Heart right ventricle (tissue), 16 donors: ENCODE results near the gene FOXJ3. TPM values are rescaled to one million over a fixed set of nuclear protein-coding genes. Genes with fewer than 3 reads are reported as not detected.

ENCODE experiments used
- ATAC-seq, 8 donors: fragments of 200-7000 bp; cut with Tn5 transposase; one replicate each; pipeline ENCODE4 v1.9.1; 2020; ENCODE audit warnings: mild to moderate bottlenecking in 8 of 8, moderate library complexity in 8 of 8, moderate number of reproducible peaks in 1 of 8
- DNase-seq, 2 donors: peaks; one replicate each; pipeline ENCODE4 v3.0.0-alpha.2; 2020
- H3K27ac ChIP-seq, 10 donors: fragments of 200-600 bp; sonication (generic) in 2 of 10; one replicate each; pipeline versions ENCODE4 v1.5.0 to v1.8.0; 2020 to 2022; ENCODE audit warnings: mild to moderate bottlenecking in 3 of 10
- H3K27me3 ChIP-seq, 7 donors: fragments of 200-600 bp; one replicate each; pipeline ENCODE4 v1.8.0; 2021 to 2022; ENCODE audit warnings: mild to moderate bottlenecking in 2 of 7
- H3K36me3 ChIP-seq, 9 donors: fragments of 200-600 bp; sonication (generic) in 1 of 9; one replicate each; pipeline versions ENCODE4 v1.5.0 to v1.8.0; 2020 to 2022; ENCODE audit warnings: mild to moderate bottlenecking in 2 of 9
- H3K4me1 ChIP-seq, 9 donors: fragments of 200-600 bp; sonication (generic) in 1 of 9; one replicate each; pipeline versions ENCODE4 v1.5.0 to v1.8.0; 2020 to 2022; ENCODE audit warnings: mild to moderate bottlenecking in 4 of 9
- H3K4me3 ChIP-seq, 10 donors: fragments of 200-600 bp; sonication (generic) in 2 of 10; one replicate each; pipeline versions ENCODE4 v1.5.0 to v1.8.0; 2020 to 2022; ENCODE audit warnings: mild to moderate bottlenecking in 7 of 10, moderate library complexity in 2 of 10
- H3K9me3 ChIP-seq, 11 donors: fragments of 200-600 bp in 10 of 11; sonication (generic) in 2 of 11; one replicate each; pipeline versions ENCODE4 v1.5.0 to v1.8.0; 2013 to 2022; ENCODE audit warnings: mild to moderate bottlenecking in 2 of 11, control low read depth in 1 of 11, moderate library complexity in 1 of 11
- WGBS, 2 donors: extraction: QIAGEN DNeasy Blood & Tissue Kit; methylation state at CpG; one replicate each; pipeline ENCODE4 v1.1.7; 2013; ENCODE audit warnings: inconsistent platforms in 1 of 2; 5-methylcytosine and 5-hydroxymethylcytosine counted together
- intact Hi-C, 10 donors: fragments of 100-400 bp; cut with DNase I; formaldehyde crosslinking; loops; one replicate each; pipeline versions ENCODE4 v1.11.1 to v1.14.2; 2022
- polyA plus RNA-seq, 2 donors: library from polyadenylated mRNA; stranded (reverse); fragments of 200-250 nt; gene quantifications; one replicate each; pipeline ENCODE4 v1.2.3, GENCODE V29; 2013
- total RNA-seq, 10 donors: library from RNA; stranded (reverse); fragmentation: NEBNext Ultra II Directional in 3 of 10; extraction: Animal tissue kit (Norgen Biotek cat#: 25700) in 3 of 10; gene quantifications; one replicate each; pipeline versions ENCODE4 v1.2.1 to v1.2.4, GENCODE V29; 2021 to 2023
- TF ChIP-seq, protein P1 (sequence below), 9 donors: fragments of 200-600 bp; sonication (generic) in 2 of 9; IDR thresholded peaks; one replicate each; pipeline versions ENCODE4 v1.5.0 to v1.8.0; 2021 to 2022; ENCODE audit warnings: antibody characterized with exemption in 9 of 9, mild to moderate bottlenecking in 5 of 9, moderate library complexity in 1 of 9
- donor health status: Arrhythmogenic right ventricular cardiomyopathy.
- donor health status: ischemic (EF 13 %, LVEDD 7.1; RV severe dilation, severe dysfunction).
- donor health status: healthy with polysubstance abuse.
- donor health status: DM: no; HTN: yes; CAD: no.
- donor health status: DM: no; HTN: no; CAD: no.
- donor health status: ischemic (EF 25% LVEDD 6.9; RV normal size, moderate dysfunction).
- donor health status: ischemic (EF 25% LVEDD 5.7; RV mildly dilated, moderate dysfunction).
- donor health status: healthy.
- donor health status: DM: yes; HTN: yes; CAD: no.
- donor health status: Ischemic cardiomyopathy.
- donor health status: ischemic (EF 35%, LVEDD 5.7; RV mildly dilated, moderate dysfunction).
- donor health status: nonischemic (EF 11% LVEDD 7.7; RV severe dilation, severe dysfunction).
- donor health status: DM: yes; HTN: yes; CAD: no.
- donor health status: PGD.
- donor health status: ischemic (EF 29% LVEDD 5.4; RV normal size, mild dysfunction).
- donor health status: nonischemic (EF 23%, LVEDD 6.1; RV moderate dilation, normal function).

The FOXJ3 gene
- total and polyA plus RNA-seq, 12 donors = 9.6 to 50.0 (median 40.7) TPM

DNA sequence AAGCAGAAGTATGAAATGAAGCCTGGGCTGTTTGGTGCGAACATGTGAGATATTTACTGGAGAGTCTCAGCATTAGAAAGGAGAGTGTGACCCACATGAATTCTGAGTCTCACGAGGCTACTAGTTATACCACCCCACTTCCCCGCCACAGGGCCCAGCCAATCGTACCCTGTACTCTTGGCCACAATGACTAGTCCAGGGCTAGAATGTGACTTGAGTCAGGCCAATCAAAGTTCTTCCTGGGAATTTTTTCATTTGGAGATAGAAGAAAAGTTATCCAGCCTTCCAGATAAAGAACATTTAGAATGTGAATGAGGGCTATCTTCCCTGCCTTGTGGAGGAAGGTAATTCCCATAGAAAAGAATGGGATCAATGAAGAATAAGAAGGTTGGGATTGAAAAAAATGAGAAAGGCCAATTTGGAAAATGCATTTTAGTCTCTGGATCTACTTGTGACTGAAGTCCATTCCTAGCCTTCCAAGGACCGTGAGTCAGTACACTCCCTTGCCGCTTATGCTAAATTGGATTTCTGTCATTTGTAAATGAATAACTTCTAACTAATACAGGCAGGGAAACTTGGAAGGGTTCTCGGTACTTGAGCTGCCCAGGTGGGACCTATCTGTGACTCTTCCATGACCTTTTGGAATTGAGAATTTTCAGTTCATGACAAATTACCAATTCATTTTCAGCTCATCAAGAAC is 33.2 kb upstream of the FOXJ3 start:
- DNase-seq (no peak), ATAC-seq (no peak)
- Histone ChIP-seq H3K4me1 (no peaks in the 10 kb centered on the region), H3K27ac (no peak overlapping the region), H3K27me3 (peaks cover 0 to 8% (median 0%) of the 10 kb centered on the region in 7 donors), H3K4me3 (no peak overlapping the region), H3K36me3 (no peaks in the 10 kb centered on the region), H3K9me3 (no peaks in the 10 kb centered on the region)
- intact Hi-C loops = no loop called here
- TF ChIP-seq, protein P1, sequence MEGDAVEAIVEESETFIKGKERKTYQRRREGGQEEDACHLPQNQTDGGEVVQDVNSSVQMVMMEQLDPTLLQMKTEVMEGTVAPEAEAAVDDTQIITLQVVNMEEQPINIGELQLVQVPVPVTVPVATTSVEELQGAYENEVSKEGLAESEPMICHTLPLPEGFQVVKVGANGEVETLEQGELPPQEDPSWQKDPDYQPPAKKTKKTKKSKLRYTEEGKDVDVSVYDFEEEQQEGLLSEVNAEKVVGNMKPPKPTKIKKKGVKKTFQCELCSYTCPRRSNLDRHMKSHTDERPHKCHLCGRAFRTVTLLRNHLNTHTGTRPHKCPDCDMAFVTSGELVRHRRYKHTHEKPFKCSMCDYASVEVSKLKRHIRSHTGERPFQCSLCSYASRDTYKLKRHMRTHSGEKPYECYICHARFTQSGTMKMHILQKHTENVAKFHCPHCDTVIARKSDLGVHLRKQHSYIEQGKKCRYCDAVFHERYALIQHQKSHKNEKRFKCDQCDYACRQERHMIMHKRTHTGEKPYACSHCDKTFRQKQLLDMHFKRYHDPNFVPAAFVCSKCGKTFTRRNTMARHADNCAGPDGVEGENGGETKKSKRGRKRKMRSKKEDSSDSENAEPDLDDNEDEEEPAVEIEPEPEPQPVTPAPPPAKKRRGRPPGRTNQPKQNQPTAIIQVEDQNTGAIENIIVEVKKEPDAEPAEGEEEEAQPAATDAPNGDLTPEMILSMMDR (IDR thresholded peaks at IDR 0.05) = no peak
- WGBS, 2 donors = 87 to 91% methylated on average over 7 of the region's 7 CpGs

DNA sequence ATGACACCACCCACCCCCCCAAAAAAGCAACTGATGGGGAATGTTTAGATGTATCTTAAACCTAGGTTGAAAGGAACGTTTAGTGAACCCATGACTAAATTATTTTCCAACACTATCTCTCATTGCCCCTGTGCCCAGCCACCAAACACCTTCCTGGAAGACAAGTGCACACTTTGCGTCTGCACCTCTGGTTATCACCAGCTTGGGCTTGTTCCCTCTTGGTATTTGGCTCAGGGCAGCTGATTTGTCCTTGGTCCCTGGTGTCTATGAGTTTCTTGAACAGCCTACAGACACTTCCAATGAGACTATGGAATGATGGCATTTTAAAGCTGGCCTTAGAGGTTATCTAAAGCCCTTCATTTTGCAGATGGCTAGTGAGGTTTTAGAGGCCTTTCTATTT is 30.1 kb upstream of the FOXJ3 start:
- peaks cover 0 to 12% (median 0%) of the 10 kb centered on the region in 7 donors for H3K27me3 ChIP-seq
- H3K4me3 ChIP-seq = no peak overlapping the region
- ATAC-seq = no peak

DNA sequence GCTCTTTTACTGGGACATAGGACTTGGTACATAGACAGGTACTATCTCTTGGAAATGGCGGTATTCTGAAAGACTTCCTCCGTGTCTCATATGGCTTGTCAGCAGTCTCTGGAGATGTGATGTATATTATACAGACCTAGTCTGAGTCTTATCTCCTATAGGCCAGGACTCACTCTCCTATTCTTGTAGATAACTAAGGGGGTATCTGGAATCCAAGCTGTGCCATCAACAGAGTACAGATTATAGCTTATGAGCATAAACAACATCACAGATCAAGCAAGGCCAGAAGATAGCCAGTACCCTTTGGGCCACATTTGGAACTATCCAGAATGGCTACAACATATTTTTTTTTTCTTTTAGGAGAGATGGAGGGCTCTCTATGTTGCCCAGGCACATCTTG is 29.5 kb upstream of the FOXJ3 start:
- H3K27ac ChIP-seq = no peak overlapping the region
- intact Hi-C loops = no loop called here
- H3K27me3 ChIP-seq = peaks cover 0 to 12% (median 0%) of the 10 kb centered on the region in 7 donors
- no peaks in the 10 kb centered on the region for H3K4me1 ChIP-seq
- H3K4me3 ChIP-seq = no peak overlapping the region
- H3K36me3 ChIP-seq = no peaks in the 10 kb centered on the region
- H3K9me3 ChIP-seq = no peaks in the 10 kb centered on the region
- TF ChIP-seq, protein P1 (IDR thresholded peaks at IDR 0.05) = no peak
- ATAC-seq = no peak
- DNase-seq = no peak
- WGBS, 2 donors = 40 to 46% methylated on average over 2 of the region's 2 CpGs

More for the DNA sequence above, 30.1 kb upstream of the FOXJ3 start:
- no peaks in the 10 kb centered on the region for H3K4me1 ChIP-seq
- no peaks in the 10 kb centered on the region for H3K9me3 ChIP-seq
- 42 to 51% methylated on average over 2 of the region's 2 CpGs for WGBS, 2 donors
- no peak for DNase-seq
- no peaks in the 10 kb centered on the region for H3K36me3 ChIP-seq
- TF ChIP-seq, protein P1 (IDR thresholded peaks at IDR 0.05) = no peak
- intact Hi-C loops = no loop called here
- H3K27ac ChIP-seq = no peak overlapping the region

DNA sequence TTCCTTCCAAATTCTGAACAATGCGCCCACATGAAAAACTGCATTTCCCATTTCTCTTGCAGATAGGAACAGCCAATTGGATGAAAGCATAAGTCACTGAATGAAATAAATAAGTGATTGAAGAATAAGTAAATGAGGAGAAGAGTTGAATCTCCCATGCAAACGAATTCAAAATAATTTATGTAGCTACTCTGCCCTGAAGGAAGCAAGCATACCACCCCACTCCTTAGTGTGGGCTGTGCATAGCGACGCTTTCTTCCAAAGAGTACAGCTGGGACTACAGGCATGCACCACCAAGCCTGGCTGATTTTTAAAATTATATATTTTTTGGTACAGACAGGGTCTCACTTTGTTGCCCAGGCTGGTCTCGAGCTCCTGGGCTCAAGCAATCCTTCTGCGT is 29.1 kb upstream of the FOXJ3 start:
- no peak for DNase-seq
- TF ChIP-seq, protein P1 (IDR thresholded peaks at IDR 0.05) = no peak
- Histone ChIP-seq H3K36me3 (no peaks in the 10 kb centered on the region), H3K27ac (no peak overlapping the region), H3K27me3 (peaks cover 0 to 12% (median 0%) of the 10 kb centered on the region in 7 donors), H3K4me1 (no peaks in the 10 kb centered on the region), H3K9me3 (no peaks in the 10 kb centered on the region), H3K4me3 (no peak overlapping the region)
- ATAC-seq = no peak
- WGBS, 2 donors = 87 to 88% methylated on average over 6 of the region's 6 CpGs
- intact Hi-C loops = no loop called here
